GM21723 (cell line): ENCODE data around the gene LPCAT1.

Experiments used
- ATAC-seq: cut with Tn5 transposase; IDR thresholded peaks from one replicate; pipeline ENCODE4 v1.9.1; 2021; ENCODE audit warnings: mild to moderate bottlenecking, moderate library complexity; ENCODE audit not compliant: unreplicated experiment

LPCAT1 gene

DNA sequence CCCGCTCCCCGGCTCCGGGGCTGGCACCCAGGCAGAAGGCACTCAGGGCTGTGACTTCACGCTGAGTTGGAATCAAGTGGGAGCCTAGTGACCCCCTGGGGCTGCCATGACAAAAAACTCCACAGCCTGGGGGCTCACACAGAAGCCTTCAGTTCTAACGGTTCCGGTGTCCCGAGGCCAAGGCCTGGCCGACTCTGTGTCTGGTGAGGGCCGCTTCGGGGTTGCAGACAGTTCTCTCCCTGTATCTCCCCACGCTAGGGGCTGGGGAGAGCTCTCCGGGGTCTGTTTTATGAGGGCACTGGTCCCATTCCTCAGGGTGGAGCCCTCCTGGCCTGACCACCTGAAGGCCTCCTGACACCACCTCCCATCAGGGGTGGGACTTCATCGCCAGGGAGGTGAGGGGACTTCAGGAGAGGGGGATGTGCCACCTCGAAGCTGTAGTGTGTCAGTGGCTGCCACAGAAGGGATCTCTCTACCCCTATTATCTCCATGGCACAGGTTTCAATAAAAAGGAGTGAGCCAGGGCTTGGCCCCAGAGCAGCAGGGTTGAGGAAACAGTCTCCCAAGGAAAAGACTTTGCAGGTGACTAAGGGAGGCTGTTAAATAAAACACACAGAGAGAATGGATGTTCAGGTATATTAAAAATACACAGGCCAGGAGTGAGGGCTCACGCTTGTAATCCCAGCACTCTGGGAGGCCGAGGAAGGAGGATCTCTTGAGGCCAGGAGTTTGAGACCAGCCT is 77.0 kb downstream of the LPCAT1 start:
- no peak for ATAC-seq

DNA sequence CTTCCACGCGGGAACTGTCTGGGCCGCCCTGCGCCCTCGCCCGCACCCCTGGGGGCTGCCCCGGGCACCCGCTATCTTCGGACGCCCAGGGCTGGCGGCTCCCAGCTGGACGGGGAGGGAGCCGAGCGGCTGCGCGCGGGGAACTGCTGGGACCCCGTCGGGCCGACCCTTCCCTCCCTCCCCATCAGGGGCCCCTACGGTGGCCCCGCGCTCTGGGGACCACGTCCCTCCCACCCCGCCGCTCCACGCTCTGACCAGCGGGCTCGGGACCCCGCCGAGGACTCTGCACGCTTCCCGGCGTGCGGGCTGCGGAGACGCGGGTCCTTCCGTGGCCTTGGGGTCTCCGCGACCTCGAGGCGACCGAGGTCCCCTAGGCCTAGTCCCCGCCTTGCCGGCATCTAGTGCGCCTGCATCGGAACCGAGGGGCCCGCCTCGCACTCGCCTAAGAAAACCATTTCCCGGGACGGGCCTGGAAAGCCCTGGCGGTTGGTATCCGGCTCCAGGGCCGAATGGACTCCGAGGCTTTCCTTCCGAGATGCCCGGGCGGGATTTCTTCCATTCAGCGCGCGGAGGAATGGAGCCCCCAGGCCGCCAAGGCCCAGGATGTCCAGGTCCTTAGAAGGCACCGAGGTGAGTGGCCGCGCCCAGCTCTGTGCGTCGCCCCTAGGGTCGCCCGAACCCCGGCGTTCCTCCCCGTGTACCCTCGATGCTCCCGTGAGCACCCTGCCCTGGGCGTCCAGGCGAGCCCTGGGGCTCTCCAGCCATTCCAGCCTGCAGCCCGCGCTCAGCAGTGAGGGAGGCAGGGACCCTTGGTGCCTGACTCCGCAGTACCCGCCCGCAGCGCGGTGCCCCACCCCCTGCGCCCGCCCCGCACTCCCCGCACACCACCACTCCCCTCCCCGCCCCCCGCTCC is 77.8 kb downstream of the LPCAT1 start:
- ATAC-seq: no peak

DNA sequence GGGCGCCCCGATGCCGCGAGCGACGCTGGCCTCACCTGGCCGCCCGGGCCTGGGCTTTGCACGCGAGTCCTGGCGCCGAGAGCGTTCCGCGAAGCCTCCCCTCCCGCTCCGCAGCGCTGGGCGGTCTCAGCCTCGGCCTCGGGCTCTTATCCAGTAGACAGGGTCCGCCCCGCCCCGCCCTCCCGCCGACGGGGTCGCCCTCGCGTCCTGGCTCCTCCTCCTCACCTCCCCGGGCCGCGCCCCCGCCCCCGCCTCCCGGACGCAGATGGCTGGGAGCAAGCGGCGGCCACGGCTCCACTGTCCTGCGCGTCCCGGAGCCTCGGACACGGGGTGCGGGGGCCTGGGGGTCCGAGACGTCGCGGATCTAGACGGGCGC is 78.5 kb downstream of the LPCAT1 start, which contains the start of gene SLC6A3:
TSS of gene SLC6A3 (minus strand) at position 128 of the 376 bp plus-strand sequence. CDS start 2,243 bp downstream, outside the sequence.
- no peak for ATAC-seq

DNA sequence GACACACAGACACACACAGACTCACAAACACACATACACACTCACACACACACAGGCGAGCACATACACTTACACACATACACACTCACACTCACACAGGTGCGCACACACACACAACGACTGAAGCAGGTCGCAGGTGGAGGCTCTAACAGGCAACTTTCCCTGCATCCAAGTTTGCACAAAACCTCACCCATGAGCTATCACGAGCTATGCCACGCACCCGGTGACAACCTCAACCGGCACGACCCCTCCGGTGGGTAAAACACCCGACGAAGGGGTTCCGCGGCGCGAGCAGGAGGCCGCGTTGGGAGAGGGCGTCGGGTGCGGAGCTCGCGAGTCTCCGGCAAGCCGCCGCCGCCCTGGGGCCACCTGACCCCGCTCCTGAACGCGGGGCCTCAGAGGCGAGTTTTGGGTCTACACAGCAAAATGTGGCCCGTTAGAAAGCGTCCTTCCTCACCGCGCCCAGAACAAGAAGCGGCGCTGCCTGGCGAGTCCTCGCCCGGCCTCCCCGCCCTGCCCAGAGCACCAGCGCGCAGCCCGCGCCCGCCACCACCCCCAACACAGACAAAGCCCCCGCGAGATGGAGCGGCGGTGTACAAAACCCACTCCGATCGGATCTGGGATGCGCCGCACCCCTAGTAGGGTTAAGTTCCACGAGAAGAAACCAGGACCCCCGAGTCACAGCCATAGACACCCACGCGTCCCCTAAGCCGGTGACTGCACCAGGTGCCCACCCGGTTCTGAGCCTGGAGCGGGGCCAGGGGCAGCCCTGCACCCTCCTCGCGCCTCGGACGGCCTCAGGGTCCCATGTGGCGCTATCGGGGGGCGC is 79.2 kb downstream of the LPCAT1 start:
- no peak for ATAC-seq

DNA sequence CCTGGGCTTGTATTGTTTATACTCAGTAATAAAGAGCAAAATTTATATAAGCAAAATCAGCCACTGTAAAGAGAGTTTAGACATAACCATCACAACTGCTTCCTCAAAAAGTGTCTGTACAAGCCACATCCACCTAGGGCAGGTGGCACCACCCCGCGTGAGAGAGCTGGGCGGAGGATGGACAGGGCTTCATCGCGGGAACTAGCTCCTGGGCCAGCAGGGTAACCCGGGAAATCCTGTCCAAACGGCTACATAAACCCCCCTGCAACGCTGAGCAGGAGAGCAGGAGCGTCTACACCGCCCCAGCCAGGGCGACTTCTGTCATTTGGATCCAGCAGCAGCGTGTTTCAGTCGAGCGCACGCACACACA is 79.8 kb downstream of the LPCAT1 start:
- no peak for ATAC-seq

GRCh38 chr5:1443171-1443570 is 80.6 kb downstream of the LPCAT1 start:
- ATAC-seq: no peak

DNA sequence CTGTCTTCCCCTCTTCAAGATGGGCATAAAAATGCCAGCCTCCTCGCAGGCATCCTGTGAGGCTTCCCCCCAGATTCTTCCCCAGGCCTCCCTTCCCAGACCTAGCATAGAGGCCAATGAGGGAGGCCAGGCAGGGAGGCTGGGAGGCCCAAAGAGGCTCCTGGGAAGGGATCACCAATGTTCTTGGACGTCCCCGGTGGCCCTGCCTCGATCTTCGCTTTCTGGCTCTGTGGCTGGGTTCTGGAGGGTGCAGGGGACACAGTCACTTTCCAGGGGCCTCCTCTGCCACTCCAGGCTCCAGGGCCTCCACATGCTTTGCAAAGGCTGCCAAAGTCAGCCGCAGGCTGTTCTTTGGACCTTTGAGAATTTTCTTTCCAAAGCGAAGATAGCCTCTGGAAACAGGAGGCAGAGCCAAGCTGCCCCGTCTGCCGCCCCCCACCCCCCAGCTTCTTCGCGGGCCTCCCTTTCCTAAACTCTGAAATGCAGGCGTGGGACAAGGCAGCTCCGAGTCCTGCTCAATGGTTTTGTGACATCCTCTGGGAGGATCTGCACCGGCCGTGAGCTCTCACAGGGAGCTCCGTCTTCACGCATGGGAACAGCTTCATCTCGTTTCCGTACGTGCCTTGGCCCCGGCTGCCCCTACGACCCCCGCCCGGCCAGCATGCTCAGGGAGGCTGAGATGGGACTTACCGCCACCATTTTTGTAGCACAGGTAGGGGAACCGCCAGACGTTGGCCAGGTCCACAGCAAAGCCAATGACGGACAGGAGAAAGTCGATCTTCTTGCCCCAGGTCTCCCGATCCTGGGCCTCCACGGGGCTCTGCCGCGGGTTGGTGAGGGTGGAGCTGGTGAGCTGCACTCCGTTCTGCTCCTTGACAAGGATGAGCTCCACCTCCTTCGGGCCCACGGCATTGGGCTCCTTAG is 81.3 kb downstream of the LPCAT1 start:
- ATAC-seq: no peak

- no peak for ATAC-seq
Measured at GRCh38 chr5:1441166-1441865, 82.4 kb downstream of the LPCAT1 start.

DNA sequence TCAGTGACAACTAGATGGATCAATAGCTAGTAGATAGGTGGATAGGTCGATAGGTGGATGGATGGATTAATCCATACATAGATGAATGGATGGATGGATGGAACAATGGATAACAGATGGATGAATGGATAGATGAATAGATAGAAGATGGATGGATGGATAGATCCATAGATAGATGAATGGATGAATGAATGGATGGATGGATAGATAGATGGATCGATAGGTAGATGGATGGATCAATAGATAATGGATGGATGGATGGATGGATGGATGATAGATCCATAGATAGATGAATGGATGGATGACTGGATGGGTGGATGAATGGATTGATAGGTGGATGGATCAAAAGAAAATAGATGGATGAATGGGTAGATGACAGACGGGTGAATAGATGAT is 83.7 kb downstream of the LPCAT1 start:
- no peak for ATAC-seq

DNA sequence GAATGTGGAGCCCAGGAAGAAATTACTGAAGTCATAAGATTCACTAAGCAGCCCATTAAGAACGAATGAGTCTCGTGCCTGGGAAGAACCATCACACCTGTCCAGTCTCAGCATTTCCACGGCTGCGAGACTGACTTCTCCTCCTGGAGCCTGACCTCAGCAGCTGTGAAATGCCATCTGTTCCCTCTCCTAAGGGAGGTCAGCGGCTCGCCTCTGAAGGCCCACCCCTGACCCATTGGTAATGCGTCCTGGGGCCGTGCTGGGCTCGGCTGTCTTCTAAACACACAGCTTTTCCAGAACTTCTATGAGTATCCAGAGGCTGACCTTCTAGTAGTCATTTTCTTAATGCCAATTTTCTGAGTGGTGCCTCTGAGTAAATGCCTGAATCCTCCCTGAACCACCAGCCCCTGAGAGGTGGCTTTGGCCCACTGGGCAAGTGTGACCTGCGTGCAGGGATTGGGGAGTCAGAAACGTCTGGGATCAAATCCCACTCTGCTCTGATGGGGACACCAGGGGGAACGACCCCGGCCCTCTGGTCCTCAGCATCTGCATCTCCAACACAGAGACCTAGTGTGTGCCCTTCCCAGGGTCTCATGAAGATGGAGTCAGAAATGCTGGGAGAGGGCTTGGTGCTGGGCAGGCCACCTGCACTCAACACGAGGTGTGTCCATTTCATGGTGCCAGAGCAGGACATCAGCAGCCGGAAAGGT is 84.2 kb downstream of the LPCAT1 start:
- no peak for ATAC-seq

DNA sequence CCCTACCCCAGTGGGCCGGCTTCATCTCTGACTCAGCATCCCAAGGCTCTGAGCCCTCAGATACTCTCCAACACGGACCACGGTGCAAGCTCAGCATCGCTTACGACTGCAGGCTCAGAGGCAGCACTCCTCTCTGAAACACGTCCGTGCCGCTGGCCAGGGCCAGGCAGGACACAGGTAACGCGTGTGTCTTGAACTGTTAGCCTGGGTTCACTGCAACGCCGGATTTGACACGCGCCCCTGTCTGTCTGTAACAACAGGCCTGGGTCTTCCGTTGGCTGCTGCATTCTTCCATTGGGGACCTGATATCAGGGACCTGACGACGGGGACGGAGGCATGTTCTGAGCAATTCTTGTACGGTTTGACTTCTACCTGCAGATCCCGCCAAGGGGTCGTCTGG is 84.9 kb downstream of the LPCAT1 start:
- ATAC-seq: no peak

DNA sequence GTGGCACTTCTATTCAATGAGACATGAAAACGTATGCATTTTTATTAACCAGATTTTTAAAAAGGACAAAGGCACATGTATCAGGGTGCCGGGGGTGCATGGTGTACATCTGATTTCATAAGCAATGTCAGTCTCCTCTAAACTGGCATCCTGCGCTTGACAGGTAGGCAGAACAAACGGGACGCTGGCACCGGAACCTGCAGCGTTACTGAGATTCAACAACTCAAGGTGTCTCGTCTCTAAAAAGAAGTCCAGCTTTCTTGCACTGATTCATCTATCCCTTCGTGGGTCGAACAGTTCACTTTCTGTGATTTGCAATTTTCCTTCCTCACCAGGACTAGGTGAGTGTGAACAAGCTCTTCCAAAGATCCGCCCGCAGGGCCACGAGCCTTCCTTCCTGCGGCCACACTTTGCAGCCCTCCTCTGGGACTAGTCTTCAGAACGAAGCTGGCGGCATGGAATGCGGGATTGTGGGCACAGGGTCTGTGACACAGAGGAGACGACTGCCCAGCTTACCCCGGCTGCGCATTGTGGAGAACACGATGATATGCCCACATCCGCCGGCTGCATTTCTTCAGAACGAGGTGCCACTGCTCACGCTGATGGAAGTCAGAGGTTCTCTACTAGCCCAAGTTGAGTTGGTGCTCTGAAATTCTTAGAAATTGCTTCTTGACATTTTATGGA is 85.7 kb downstream of the LPCAT1 start:
- no peak for ATAC-seq

DNA sequence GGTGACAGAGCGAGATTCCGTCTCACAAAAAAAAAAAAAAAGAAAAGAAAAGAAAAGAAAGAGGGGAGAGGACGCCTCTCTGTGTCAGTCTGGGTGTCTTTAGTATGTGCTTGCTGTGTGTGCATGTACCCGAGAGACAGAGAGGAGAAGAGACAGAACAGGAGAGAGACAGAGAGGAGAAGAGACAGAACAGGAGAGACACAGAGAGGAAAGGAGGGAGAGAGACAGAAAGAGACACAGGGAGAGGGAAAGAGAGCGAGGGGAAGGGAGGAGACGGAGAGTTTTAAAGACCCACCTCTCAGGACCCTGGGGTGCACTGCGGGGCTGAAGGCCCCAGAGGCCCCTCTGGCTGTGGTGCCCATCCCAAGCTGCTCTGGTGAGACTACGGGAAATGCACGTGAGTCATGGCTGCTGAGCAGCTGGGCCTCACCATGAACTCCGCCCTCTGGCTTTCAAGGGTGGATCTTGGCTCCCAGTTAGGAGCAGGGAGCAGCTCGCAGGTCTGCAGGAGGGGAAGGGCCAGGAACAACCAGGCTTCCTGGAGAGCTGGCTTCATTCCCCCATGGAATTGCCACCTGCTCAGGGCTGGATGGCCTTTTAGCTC is 86.4 kb downstream of the LPCAT1 start:
- ATAC-seq: no peak

- ATAC-seq: no peak
Measured at GRCh38 chr5:1436681-1437080, 87.1 kb downstream of the LPCAT1 start.

GRCh38 chr5:1436036-1436435 is 87.7 kb downstream of the LPCAT1 start:
- no peak for ATAC-seq

GRCh38 chr5:1435369-1435768 is 88.4 kb downstream of the LPCAT1 start:
- ATAC-seq: no peak

DNA sequence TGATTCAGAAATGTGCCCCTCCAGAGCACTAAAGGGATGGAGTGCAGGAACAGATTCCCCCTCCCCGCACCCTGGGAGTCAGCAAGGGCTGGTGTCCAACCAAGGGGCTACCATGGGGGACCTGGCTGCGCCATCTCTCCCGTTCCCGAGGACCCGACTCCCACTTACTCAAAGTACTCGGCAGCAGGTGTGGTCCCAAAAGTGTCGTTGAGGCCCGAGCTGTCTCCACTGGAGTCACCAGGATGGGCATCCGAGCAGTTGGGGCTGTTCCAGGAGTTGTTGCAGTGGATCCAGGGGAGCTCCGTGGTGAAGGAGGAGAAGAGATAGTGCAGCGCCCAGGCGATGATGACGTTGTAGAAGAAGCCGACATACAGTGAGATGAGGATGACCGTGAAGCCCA is 91.5 kb downstream of the LPCAT1 start:
- no peak for ATAC-seq

DNA sequence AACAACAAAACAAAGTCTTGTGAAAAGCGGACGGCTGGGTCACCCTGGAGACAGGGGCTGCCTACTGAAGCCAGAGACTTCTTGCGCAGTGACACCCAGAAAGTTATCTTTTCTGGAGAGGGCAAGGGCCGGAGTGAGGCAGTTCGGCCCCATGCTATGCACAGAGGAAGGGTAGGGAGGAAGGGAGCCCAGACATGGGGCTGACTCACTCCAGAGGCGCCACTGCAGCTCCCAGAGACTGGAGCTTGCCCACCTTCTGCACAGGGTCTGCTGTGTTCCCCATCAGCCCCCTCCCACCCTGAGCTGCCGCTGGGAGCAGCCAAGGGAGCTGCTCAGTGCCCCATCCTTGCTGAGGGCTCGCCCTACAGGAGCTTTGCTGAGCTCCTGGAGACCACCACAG is 91.9 kb downstream of the LPCAT1 start:
- no peak for ATAC-seq
